GM18868 (cell line): ENCODE results near the gene RREB1.

Experiments
- ATAC-seq: cut with Tn5 transposase; IDR thresholded peaks from one replicate; pipeline ENCODE4 v1.9.1; 2021; ENCODE audit warnings: mild to moderate bottlenecking, moderate library complexity; ENCODE audit not compliant: unreplicated experiment

Gene RREB1

GRCh38 chr6:7121700-7122241, 14.0 kb downstream of the RREB1 start:
- no peak for ATAC-seq

DNA sequence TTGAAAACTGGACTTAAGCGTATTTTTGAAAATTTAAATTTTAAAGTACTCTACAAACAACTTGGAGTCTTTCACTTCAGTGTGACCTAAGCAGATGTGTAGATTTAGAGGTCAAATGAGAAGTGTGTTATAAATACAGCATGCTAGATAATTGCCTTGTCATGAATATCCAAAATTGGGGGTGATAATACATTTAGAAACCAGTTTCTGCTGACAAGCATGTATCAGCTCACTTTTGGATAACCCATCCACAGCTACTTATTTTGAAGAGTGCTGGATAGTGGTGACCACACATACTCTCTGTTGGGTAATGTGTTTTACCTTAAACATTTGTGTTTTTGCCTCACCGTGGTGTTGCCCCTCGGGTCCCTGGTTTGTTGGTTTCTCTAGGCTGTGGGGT, 14.9 kb downstream of the RREB1 start:
- no peak for ATAC-seq

- no peak for ATAC-seq
Measured at GRCh38 chr6:7124114-7124513, 16.4 kb downstream of the RREB1 start.

DNA sequence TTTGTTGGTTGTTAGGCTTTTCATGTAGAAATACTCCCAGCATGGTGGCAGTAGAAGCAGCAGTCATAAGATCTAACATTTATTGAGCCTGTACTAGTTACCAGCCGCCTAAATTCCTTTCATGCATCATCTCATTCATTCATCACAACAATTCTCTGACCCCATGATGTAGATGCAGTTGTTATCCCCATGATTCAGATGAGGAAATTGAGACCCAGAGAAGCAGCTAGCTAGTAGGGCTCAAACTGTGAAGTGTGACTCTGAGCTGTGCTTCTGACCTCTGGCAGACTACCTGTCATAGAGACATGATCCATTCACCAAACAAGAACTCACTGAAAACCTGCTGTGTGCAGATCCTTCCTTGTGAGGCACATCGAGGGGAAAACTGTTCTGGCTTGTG, 16.9 kb downstream of the RREB1 start:
- no peak for ATAC-seq

DNA sequence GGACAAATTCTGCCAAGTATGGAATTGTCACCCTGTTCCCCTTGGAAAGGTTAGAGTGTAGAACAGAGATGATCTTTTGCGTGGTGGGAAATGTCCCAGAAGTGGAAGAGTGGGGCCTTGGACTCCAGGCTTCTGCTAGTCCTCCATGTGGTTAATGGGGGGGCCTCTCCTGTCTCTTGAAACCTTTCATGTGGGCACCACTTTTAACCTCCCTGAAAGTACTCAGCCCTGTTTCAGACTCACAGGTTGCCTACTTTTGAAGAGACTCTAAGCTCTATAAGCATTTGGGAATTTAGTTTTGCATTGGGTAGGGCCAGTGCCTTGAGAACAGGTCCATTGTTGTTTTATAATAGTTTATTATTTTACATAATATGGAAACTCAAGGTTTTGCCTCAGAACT, 17.5 kb downstream of the RREB1 start:
- ATAC-seq = no peak

- ATAC-seq = no peak
Measured at GRCh38 chr6:7126754-7127153, 19.0 kb downstream of the RREB1 start.

DNA sequence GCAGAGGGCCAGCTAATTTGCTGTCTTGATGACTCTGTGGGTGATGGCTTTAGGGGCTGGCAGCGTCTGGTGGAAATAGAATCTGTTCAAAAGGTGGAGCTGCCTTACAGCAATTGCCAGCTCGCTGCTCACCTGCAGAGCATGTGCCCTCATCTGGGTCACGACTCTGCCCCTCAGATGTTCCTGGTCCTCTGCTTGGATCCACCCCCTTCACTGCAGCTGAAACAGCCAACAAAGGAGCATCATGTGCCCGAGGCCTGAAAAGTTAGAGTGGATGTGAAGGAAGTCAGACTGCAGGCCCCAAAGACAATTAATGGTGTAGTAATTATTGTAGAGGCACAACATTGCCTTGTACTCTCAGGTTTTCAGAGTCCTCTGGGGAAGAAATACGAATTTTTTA, 19.9 kb downstream of the RREB1 start:
- no peak for ATAC-seq

- ATAC-seq = no peak
Measured at GRCh38 chr6:7129360-7129759, 21.6 kb downstream of the RREB1 start.

DNA sequence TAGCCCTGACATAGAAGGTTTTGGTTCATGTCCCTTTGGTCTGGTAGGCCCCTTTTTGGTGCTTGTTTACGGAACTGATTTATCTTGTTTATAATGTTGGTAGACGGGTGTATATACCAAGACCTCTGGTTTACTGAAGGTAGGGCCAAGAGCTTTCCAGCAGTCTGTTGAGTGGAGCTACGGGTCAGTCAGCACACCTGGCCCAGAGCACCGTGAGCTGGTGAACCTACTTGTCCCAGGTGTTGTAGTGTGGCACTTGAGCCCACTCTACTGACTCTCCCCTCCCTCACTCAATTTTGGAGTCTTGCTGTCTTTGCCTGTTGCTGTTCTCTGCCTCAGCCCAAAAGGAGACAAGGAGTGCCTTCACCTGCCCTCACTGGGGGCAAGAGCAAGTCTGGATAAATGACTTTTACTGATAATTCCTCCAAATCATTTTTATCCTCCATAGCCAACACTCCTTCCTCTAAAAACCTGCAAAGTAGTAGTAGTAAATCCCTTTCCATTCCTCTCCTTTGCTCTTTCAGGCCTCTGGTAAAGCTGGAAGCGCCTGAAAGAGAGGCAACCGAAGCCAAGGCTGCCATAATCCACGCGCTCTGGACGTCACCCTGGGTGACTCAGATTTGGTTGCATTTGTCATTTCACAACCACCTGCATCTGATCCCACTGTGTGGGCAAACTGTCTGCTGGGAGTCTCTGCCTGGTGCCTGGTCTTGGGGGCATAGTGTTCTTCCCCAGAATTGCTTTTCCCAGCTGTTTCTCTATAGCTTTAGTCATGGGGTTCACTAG, 22.2 kb downstream of the RREB1 start:
- no peak for ATAC-seq

DNA sequence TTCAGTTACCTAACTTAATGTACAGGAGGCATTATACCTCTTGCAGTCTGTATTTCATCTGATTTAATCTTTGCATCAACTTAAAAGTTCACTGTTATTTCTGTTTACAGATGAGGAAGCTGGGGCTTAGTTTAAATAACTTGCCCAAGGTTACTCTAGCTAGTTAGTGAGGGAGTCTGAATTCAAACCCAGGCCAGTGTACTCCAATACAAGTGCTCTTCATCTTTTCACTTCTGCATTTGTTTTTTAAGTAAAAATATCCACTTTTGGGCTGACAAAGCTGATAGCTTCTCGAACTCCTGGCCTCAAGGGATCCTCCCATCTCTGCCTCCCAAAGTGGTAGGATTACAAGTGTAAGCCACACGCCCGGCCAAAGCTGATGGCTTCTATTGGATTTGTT, 23.6 kb downstream of the RREB1 start:
- no peak for ATAC-seq

- ATAC-seq = no peak
Measured at GRCh38 chr6:7132398-7133035, 24.8 kb downstream of the RREB1 start.

GRCh38 chr6:7134999-7135745, 27.4 kb downstream of the RREB1 start:
- no peak for ATAC-seq

GRCh38 chr6:7135755-7136154, 28.0 kb downstream of the RREB1 start:
- no peak for ATAC-seq

DNA sequence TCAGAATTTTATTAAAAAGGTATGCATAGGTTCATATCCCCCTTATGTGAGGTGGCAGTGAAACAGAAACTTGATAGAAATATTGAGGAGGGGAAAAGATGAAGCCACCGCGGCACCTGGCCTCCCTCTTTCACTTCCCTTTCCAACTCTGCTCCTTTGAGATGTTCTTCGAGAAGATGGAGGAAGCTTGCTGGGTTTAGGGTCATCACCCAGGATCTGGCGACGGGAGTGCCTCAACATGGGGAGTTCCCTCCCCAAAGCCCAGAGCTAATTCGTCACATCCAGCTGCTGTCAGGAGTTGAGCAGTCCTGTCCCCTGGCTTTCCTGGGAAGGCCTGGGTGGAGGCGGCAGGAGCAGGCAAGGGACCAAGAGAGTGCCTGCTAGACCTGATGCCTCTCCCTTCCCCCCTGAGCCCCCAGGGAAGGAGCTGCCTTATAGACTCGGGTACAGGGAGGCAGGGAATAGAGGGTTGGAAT, 29.1 kb downstream of the RREB1 start:
- peak; percentile 46 for ATAC-seq

GRCh38 chr6:7137335-7138045, 29.7 kb downstream of the RREB1 start:
- ATAC-seq = peak; percentile 36

DNA sequence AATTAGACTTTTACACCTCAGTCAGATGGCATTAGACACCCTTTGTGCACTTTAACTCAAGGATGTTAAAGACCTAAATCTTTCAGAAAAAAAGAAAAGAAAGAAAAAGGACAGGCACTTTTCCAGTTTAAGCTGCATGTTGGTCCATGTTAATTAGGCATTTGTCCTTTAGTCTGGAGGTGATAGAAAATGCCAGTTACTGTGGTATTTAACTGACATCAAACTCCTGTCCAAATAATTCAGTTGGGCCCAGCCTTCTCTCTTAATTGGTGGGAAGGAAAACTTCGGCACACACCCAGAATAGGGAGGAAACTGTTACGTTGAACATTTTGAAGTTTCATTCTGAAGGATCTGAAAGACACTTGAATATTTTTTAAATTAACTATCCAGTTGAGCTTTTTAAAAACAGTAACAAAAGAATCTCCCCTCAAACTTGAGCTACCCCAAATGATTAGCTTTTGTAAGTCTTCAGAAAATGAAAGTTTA, 30.3 kb downstream of the RREB1 start:
- no peak for ATAC-seq

GRCh38 chr6:7138921-7139358, 31.2 kb downstream of the RREB1 start:
- no peak for ATAC-seq

- ATAC-seq = no peak
Measured at GRCh38 chr6:7139835-7140470, 32.2 kb downstream of the RREB1 start.

DNA sequence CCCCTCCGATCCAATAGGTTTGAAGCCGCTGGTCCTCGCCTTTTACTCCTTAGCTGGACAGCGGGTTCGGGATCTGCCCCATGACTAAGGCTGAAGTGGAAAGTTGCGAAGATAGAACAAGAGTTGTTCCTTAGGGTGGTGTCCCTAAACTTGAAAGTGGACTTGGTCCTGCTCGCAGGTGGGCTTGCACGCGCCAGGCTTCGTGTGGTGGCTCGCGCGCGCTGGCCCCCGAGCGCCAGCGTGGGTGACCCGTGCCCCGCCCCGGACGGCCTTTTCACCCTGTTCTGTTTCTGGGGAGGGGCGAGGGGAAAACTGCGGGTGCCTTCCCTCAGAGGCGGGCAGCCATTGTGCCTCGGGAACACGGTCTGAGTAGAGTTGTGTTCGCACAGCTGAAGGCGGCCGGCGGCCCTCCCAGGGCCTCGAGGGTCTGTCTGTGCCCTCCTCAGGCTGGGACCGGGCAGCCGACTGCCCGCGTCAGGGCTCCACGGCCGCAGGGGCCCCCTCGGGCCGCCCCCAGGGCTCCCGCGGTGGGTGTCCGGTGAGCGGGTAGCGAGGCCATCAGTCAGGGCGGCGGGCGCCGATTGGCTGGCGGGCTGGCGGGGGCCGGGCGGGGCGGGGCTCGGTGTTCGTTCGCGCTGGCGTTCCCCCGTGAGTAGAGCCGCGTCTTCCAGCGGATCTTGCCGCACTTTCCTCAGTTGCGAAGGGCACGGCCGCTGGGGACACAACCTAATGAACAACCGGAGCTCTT, 33.0 kb downstream of the RREB1 start:
- peak; percentile 56 for ATAC-seq
